Activated CD4-positive, alpha-beta T cell treated with anti-CD3 and anti-CD28 coated beads for 1 hour (primary cell): ENCODE measurements around the gene CD74.

ENCODE experiments used
- DNase-seq: peaks from one replicate; pipeline ENCODE4 v3.0.0-alpha.2; 2020

CD74 gene

GRCh38 chr5:150409638-150410523 is 2.8 kb downstream of the CD74 start:
- DNase-seq: no peak

GRCh38 chr5:150408231-150408943 is 4.3 kb downstream of the CD74 start:
- no peak for DNase-seq

GRCh38 chr5:150407096-150407720 is 5.5 kb downstream of the CD74 start:
- no peak for DNase-seq

GRCh38 chr5:150406723-150407095 is 6.0 kb downstream of the CD74 start:
- DNase-seq: no peak

- DNase-seq: no peak
These were observed 6.5 kb downstream of the CD74 start for GRCh38 chr5:150406103-150406722.

GRCh38 chr5:150404941-150405816 is 7.5 kb downstream of the CD74 start:
- DNase-seq: no peak

- no peak for DNase-seq
These were observed 8.2 kb downstream of the CD74 start for GRCh38 chr5:150404535-150404934.

GRCh38 chr5:150404121-150404520 is 8.6 kb downstream of the CD74 start:
- no peak for DNase-seq

- no peak for DNase-seq
These were observed 9.8 kb downstream of the CD74 start for GRCh38 chr5:150402901-150403342.

GRCh38 chr5:150402229-150402773 is 10.4 kb downstream of the CD74 start:
- no peak for DNase-seq

- no peak for DNase-seq
These were observed 11.1 kb downstream of the CD74 start for GRCh38 chr5:150401376-150402228.

GRCh38 chr5:150401076-150401375 is 11.7 kb downstream of the CD74 start:
- DNase-seq: no peak

GRCh38 chr5:150400316-150401075 is 12.2 kb downstream of the CD74 start:
- DNase-seq: no peak

GRCh38 chr5:150399524-150400211 is 13.0 kb downstream of the CD74 start:
- no peak for DNase-seq

GRCh38 chr5:150398722-150399523 is 13.8 kb downstream of the CD74 start:
- DNase-seq: no peak

- no peak for DNase-seq
These were observed 14.7 kb downstream of the CD74 start for GRCh38 chr5:150397782-150398721.

- no peak for DNase-seq
These were observed 15.4 kb downstream of the CD74 start for GRCh38 chr5:150397146-150397781.
